ENCODE results near the gene USP20.

- no peak for TF ChIP-seq CTCF (conservative IDR thresholded peaks at IDR 0.05; ENCODE audit: low read length)
- TF ChIP-seq EZH2phosphoT487 (IDR thresholded peaks at IDR 0.05; ENCODE audit: borderline replicate concordance, low read depth, low read length): no peak
Observed at GRCh38 chr9:129803676-129804060, 31.6 kb upstream of the USP20 start.

Data from OCI-LY7 (cell line).